Measurements from ENCODE around the gene KDSR. TPM values are rescaled to one million over a fixed set of nuclear protein-coding genes. Genes with fewer than 3 reads are reported as not detected.

The KDSR gene
- total RNA-seq, 6 experiments from 2014 or later, result 46.7 to 69.4 (median 57.1) TPM

DNA sequence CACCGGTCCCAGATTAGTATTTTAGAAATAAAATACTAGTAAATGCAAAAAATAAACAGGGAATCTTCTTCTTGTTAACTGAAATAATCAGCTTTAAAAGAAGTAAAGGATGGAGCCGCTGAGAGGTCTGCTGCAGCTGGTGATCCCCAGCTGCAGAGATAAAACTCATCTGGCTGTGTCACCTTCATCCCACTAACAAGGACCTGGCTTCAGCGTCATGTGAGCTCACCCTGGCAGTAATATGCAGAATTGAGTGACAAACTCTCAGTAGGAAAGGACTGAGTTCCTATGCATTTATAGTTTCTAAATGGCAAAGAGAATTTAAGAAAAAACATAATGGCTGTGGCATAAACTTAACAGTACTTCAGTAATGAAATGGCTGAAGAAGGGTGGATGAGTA lies 27.9 kb upstream of the KDSR start:
- no peaks in the 10 kb centered on the region for H3K27me3 Mint-ChIP-seq (ENCODE audit: insufficient read depth)
- H3K4me3 Mint-ChIP-seq, result no peak overlapping the region
- peaks cover 9% of the 10 kb centered on the region for H3K36me3 Mint-ChIP-seq (ENCODE audit: low read depth)
- TF ChIP-seq, protein P1, sequence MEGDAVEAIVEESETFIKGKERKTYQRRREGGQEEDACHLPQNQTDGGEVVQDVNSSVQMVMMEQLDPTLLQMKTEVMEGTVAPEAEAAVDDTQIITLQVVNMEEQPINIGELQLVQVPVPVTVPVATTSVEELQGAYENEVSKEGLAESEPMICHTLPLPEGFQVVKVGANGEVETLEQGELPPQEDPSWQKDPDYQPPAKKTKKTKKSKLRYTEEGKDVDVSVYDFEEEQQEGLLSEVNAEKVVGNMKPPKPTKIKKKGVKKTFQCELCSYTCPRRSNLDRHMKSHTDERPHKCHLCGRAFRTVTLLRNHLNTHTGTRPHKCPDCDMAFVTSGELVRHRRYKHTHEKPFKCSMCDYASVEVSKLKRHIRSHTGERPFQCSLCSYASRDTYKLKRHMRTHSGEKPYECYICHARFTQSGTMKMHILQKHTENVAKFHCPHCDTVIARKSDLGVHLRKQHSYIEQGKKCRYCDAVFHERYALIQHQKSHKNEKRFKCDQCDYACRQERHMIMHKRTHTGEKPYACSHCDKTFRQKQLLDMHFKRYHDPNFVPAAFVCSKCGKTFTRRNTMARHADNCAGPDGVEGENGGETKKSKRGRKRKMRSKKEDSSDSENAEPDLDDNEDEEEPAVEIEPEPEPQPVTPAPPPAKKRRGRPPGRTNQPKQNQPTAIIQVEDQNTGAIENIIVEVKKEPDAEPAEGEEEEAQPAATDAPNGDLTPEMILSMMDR (IDR thresholded peaks at IDR 0.05), result no peak
- H3K4me1 Mint-ChIP-seq (ENCODE audit: low read depth), result no peaks in the 10 kb centered on the region
- H3K27ac Mint-ChIP-seq, result no peak overlapping the region
- H3K9me3 Mint-ChIP-seq, result no peaks in the 10 kb centered on the region
- DNase-seq, result no peak

- Mint-ChIP-seq H3K36me3 (ENCODE audit: low read depth) (peaks cover 25% of the 10 kb centered on the region), H3K4me3 (no peak overlapping the region), H3K27ac (no peak overlapping the region), H3K4me1 (ENCODE audit: low read depth) (no peaks in the 10 kb centered on the region), H3K9me3 (no peaks in the 10 kb centered on the region), H3K27me3 (ENCODE audit: insufficient read depth) (no peaks in the 10 kb centered on the region)
- TF ChIP-seq, protein P1 (IDR thresholded peaks at IDR 0.05), result no peak
- DNase-seq, result no peak
Measured at GRCh38 chr18:63387861-63388260, 20.9 kb upstream of the KDSR start.

DNA sequence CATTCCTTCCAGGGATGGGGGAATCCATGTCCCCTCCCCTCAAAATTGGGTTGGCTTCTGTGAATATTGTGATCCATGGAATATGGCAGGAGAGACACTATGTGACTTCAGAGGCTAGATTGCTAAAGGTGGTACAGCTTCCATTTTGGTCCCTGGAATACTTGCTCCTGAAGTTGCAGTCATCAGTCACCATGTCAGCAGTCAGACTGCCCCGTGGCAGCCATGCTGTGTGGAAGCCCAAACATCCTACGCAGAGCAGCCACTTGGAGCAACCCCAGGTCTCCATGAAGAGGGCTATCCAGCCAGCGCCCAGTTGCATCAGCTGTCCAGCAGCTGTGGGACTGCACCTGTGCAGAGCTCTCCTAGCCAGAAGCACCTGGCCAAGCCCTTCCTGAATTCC lies 15.8 kb upstream of the KDSR start:
- DNase-seq, result no peak
- no peak overlapping the region for H3K4me3 Mint-ChIP-seq
- no peaks in the 10 kb centered on the region for H3K9me3 Mint-ChIP-seq
- peaks cover 22% of the 10 kb centered on the region for H3K4me1 Mint-ChIP-seq (ENCODE audit: low read depth)
- no peak overlapping the region for H3K27ac Mint-ChIP-seq
- TF ChIP-seq, protein P1 (IDR thresholded peaks at IDR 0.05), result no peak
- H3K36me3 Mint-ChIP-seq (ENCODE audit: low read depth), result peaks cover 20% of the 10 kb centered on the region
- peaks cover 2% of the 10 kb centered on the region for H3K27me3 Mint-ChIP-seq (ENCODE audit: insufficient read depth)

DNA sequence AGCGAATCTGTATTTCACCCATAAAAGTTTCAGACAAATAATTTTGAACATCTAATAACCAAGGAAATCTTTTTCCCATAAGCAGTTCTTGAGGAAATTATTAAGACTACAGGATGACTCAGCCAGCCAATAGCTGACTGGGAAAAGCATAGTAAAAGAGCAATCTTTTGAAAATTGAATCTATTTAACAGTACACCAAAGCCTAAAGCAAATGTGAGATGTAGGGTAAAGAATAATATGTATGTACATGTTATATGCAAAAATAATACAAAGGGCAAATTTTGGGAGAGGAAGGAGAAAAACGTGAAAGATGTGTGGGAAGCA lies 12.6 kb upstream of the KDSR start:
- H3K4me3 Mint-ChIP-seq, result no peak overlapping the region
- peaks cover 2% of the 10 kb centered on the region for H3K27me3 Mint-ChIP-seq (ENCODE audit: insufficient read depth)

DNA sequence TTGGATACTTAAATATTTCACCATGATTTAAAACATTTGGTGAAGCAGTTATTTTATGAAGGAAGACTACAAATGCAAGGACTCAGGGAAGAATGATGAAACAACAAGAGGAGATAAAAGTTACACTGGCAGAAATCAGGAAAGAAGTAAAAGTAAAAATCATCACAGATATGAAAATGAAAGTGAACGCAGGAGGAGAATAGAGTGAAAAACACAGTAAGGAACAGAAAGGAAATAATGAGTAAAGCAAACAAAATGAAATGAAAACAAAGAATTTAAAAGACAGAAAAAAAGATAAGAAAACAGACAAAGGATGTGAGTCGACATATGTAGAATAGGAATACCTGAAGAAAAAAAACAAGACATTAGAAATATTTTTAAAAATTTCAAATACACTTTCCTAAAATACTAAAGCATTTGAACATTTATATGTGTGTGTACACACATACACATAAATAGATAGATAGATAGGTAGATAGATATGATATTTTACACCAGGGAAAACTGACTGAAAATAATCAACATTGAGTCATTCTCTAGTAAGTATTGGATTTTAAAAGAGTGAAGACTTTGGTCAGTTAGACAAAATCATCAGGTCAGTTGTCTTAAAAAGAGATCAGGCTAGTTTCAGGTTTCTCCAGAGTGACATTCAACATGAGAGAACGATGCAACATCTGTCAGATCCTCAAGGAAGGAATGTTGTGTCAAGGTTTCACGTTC lies 12.1 kb upstream of the KDSR start:
- peaks cover 18% of the 10 kb centered on the region for H3K36me3 Mint-ChIP-seq (ENCODE audit: low read depth)
- peak overlapping the region; percentile 26 for H3K4me3 Mint-ChIP-seq
- H3K4me1 Mint-ChIP-seq (ENCODE audit: low read depth), result peaks cover 22% of the 10 kb centered on the region
- peaks cover 9% of the 10 kb centered on the region for H3K9me3 Mint-ChIP-seq
- H3K27me3 Mint-ChIP-seq (ENCODE audit: insufficient read depth), result peaks cover 2% of the 10 kb centered on the region
- H3K27ac Mint-ChIP-seq, result peak overlapping the region; percentile 20; the same call in 1 of the 2 replicates
- DNase-seq, result no peak
- TF ChIP-seq, protein P1 (IDR thresholded peaks at IDR 0.05), result no peak

More for the DNA sequence above, 12.6 kb upstream of the KDSR start:
- TF ChIP-seq, protein P1 (IDR thresholded peaks at IDR 0.05), result no peak
- H3K4me1 Mint-ChIP-seq (ENCODE audit: low read depth), result peaks cover 22% of the 10 kb centered on the region
- peak overlapping the region; percentile 20; the same call in 1 of the 2 replicates for H3K27ac Mint-ChIP-seq
- peaks cover 18% of the 10 kb centered on the region for H3K36me3 Mint-ChIP-seq (ENCODE audit: low read depth)
- H3K9me3 Mint-ChIP-seq, result peaks cover 9% of the 10 kb centered on the region
- DNase-seq, result no peak

Measured in HFFc6 (cell line).